Measurements from ENCODE around the gene STK39.
A peak's percentile ranks its signal among the peaks of the same experiment; 100 is the strongest.

Gene STK39

DNA sequence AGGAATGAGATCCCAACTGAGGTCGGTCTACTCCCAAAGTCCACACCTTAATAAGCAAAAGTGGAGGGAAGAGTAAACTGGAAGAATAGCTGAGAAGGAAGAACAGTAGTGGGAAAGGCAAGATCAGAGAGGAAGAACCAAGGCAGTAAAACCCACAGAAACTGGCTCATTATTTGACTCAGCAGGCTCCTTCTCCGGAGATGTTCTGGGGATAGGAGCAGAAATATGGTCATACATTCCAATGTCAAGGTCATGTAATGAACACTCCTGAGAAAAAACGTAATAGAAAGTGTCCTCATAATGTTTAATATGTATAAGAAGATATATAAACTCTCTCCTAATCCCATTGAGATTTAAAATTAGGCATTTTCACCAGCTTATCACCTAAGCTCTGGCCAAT is 39.5 kb downstream of the STK39 start:
- DNase-seq, result no peak

DNA sequence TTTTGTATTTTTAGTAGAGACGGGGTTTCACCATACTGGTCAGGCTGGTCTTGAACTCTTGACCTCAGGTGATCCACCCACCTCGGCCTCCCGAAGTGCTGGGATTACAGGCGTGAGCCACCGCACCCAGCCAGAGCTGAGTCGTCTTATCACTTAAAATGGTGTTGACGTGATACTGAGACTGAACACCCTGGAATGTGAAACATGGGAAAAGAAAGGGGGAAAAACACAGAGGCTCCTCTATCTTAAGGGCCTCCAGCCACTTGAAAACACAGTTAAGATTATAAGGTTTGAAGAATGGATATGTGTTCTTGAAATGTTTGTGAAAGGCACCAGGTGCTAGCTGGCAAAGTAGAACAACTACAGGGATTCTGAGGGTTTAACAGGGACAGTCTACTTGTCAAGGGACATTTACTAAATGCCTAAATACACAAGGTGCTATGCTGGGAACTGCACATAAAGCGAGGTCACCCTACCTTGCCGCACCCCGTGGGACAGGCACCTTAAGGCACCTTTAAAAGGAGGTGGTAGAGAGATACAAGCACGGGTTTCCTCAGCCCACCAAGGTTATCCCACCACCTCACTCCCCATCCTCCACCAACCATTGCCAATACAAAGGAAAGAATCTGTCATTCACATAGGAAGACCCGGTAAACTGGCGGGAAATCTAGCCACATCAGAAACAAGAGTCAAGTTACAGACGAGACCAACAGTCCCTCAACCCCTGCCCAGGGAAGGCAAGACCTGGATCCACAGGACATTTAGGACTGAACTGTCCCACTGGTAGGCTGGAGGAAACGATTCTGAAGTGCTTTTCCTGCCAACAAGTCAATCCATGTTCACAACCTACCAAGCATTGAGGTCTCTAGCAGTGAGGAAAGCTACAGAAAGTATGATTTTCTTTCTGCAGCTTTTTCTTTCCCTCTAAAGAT is 43.4 kb downstream of the STK39 start:
- DNase-seq, result no peak

DNA sequence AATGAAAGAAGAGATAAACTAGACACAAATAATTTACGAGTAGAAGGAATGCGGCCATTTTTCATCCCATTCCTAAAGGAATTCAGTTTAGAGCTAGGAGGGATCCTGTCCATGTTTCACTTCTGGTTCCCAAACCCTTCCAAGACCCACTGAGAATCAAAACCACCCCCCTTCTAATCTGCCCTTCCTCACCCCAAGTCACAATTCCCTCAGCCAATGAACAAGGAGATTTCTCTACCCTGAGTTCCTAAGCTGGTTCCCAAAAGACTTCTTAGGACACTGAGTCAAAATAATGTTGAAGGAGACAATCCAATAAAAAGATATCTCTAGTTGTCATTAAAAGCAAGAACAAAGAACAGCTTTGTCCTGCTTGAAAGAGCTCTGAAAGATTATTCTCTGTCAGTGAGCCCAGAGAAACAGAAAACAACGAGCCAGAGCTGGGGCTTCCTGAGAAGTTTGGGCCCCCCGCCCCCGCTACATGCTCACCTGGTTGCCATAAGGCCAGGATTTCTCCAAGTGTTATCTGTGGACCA is 45.7 kb downstream of the STK39 start:
- no peak for DNase-seq

GRCh38 chr2:168200930-168201583 is 46.3 kb downstream of the STK39 start:
- no peak for DNase-seq

- peak; percentile 43 for DNase-seq
Observed at GRCh38 chr2:168198476-168199207, 48.8 kb downstream of the STK39 start.

DNA sequence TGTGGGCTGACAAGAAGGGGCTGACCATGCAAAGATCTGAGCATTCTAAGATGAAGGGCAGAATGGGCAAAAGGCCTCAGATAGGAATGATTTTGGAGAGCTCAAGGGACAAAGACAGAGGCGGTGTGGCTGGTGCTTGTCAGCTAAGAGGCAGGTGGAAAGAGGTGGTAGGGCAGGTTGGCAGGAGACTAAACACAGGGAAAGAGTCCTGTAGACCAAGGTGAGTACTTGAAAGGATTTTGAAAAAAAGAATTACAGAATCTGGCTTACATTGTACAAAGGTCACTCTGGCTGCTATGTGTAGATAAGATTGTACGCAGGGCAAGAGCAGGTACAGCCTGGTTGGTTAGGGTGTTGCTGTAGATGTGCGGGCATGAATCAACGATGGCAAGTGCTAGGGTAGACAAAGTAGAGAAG is 50.6 kb downstream of the STK39 start:
- DNase-seq, result no peak

DNA sequence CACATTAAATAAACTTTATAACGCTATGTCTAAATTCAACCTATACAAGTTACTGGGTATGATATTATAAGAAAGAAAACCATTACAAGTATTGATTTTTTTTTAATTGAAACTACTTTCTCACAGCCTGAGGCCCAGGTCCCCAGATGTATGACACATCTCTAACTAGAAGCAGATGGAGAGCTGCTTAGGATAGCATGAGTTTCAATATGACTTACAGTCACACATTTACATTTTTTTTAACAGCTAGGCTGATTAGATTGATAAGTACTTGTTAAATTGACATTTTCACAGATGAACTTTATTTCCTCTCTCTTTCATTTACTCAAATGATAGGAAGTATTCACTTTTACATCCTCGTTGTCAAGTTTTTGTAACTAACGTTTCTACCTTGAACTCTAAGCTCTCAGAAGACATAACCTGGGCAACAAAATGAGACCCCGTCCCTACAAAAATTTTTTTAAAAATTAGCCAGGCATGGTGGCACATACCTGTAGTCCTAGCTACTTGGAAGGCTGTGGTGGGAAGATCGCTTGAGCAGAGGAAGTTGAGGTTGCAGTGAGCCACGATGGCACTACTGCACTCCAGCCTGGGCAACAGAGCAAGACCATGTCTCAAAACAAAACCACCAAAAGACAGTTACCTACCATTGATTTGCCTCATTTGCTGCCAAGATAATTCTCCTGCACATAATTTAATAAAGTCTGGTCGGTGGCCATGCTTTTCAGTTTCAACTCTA is 52.4 kb downstream of the STK39 start:
- DNase-seq, result peak; percentile 53

DNA sequence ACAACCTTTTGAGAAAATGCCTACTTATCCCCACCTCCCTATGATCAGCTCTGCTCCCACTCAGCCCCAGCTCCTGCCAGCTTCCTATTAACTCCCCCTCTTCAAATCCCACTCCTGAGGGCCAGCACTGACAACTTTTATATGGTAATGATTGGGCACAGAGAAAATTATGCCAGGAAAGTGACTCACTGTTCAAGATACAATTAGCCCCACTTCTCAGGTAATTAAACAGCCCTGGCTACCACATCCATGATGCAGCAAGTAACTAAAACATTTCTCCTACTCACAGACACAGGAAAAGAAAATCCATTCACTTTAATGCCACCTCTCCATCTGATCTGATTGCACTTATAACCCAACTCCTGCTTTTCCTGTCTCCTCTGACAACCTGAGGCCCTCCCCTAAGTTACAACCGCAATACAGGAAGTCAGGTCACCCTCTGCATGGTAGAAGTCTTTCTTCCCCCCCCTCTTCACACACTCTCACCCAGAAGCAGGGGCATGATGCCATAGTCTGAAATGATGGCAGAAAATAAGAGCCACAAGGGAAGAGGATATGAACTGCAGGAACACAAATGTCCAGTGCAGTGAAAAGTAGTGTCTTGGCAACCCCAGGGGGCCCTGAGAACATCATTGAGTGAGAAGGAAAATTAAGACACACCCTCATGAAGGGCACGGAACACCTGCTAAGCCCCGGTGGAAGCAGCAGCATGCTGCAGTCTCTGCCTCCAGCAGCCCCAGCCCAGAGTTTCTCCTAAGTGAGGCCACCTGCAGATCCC is 54.4 kb downstream of the STK39 start:
- DNase-seq, result peak; percentile 15

GRCh38 chr2:168191955-168192785 is 55.2 kb downstream of the STK39 start:
- DNase-seq, result no peak

DNA sequence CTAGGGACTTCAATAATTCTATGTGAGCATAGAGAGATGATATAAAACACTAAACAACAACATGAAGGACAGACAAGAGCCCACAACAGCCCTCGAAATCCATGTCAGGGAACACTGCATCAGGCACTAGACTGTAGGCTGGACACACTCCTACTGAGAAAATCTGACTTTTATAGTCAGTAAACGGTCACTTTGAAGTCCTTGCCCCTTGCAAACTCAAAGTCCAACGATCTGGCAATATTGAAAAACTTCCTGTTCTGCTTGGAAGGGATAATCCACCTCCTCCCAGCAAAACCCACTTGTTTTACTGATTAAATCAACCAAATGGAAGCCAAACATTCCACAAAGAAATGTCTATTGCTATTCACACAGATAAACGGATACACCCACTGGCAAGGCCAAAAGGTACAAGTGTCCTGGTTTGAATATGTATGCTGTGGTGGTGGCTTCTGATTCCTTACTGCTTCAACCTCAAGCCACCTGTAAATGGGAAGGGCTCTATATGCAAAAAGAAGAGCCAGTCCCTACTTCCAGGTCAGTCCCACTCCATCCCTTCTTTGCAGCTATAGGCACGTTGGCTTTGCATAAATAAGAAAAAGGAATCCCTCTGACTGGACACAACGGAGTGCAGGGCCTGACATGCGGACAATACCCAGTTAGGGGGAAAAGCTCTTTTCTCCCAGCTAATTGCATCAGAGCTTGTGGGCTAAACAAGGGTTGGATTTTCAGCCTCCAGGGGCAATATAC is 56.6 kb downstream of the STK39 start:
- DNase-seq, result no peak

DNA sequence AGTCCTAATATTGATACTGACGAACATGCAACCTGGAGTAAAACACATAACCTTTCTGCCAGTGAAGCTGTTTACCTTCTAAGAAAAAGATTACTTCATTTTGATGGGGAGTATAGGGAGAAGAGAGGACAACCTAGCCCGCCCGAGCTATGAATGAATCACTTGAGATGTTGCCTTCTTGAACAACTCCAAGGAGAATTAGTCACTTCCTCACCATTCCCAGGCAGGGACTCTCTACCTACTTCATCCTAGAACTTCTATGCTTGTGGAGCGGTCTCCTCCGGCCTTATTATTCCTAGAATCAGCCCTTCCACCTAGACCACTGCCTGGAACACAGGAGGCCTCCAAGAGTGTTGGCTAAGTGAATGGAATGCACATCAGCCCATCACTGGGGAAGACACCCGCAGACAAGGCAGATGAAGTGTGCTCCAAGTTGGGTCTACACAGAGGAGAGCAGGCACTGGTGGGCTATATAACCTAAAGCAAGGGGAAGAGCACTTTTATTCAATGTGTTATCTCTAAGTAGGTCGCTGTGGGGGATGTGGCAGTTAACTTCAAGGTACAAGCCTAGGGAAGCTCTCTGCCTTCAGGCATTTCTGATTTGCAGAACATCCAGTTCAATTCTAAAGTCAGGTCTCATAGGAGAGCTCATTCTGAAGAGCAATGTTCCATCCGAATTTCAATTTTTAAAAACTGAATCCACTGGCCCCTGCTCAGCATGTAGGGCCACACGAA is 57.4 kb downstream of the STK39 start:
- peak; percentile 78 for DNase-seq

- no peak for DNase-seq
Observed at GRCh38 chr2:168188002-168188401, 59.4 kb downstream of the STK39 start.

DNA sequence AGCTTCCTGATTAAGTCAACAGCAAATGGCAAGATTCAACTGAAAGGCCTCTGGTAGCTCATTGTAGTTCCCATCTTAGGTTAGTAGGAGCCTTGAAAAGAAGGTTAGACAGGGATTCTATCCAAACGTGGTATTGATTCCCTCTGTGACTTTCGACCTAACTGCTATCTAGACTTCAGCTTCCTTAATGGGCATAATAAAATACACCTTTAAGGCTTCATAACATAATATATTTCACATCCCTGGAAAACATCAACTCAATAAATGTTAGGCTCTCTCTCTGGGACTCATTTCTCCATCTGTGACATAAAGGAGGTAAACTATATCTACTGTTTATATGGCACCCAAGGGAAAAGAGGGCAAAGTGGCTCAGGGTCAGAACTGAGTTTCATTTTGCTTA is 60.9 kb downstream of the STK39 start:
- DNase-seq, result no peak

- no peak for DNase-seq
Observed at GRCh38 chr2:168185583-168186274, 61.7 kb downstream of the STK39 start.

DNA sequence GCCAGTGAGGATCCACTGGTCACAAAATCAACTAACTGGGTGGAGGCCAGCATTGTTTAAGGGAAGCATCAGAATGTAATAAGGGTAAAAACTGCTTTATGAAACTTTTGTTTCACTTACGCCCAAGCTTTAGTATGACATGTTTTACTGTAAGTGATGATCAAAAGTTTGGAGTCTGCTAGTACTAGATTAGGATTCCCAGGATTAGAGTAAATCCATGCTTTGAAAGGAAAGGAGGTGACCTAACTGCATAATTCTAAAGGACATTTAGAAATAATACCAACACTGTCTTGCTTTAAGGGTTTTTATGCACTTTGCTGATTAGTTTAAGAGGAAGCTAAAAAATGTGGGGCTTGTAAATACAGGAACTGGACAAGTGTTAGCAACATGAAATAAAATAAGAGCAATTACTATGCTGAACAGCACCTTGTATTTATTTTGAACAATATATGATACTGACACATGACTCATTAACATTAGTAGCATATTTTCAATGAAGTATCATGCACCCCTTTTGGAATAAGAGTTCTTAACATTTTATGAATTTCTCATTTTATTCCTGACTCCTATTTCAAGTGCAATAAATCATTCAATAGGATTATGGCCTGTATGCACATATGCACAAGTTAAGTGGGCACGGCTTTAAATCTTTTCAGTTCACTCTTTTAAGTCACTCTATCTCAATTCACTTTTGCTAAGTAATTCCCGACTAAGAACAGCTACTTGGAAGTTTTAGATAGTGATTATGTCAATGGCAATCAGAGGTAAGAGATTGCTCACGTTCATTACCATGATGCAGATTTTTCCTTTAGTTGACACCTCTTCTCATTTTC is 62.5 kb downstream of the STK39 start:
- peak; percentile 20 for DNase-seq

GRCh38 chr2:168183308-168183997 is 63.9 kb downstream of the STK39 start:
- no peak for DNase-seq

Measured in fibroblast of skin of back (primary cell).